ENCODE data around the gene FOXJ1. TPM values are rescaled to one million over a fixed set of nuclear protein-coding genes. Genes with fewer than 3 reads are reported as not detected.

FOXJ1 gene
- polyA plus RNA-seq, 2 of the 4 experiments (the other 2 are of a cell fraction): 0.09 to 0.50 TPM

DNA sequence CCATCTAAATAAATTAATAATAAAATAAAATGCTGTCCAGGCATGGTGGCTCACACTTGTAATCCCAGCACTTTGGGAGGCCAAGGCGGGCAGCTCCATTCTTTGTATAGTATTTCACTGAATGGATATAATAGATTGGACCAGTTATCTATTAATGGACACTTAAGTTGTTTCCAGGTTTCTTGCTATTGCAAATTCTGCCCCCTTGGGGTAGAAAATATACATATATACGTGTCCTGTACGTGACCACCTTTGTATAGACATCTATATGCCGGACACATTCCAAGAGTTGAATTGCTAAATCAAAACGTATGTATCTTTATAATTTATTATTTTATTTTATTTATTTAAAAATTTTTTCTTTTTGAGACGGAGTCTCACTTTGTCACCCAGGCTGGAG, 33.5 kb downstream of the FOXJ1 start:
- TF ChIP-seq TFCP2L1 (CRISPR knock-in tag; IDR thresholded peaks at IDR 0.05): no peak
- TF ChIP-seq BHLHE40 (IDR thresholded peaks at IDR 0.05; ENCODE audit: low read depth, low read length): no peak
- no peak for TF ChIP-seq HDAC2 (IDR thresholded peaks at IDR 0.05)
- TF ChIP-seq, protein P1, sequence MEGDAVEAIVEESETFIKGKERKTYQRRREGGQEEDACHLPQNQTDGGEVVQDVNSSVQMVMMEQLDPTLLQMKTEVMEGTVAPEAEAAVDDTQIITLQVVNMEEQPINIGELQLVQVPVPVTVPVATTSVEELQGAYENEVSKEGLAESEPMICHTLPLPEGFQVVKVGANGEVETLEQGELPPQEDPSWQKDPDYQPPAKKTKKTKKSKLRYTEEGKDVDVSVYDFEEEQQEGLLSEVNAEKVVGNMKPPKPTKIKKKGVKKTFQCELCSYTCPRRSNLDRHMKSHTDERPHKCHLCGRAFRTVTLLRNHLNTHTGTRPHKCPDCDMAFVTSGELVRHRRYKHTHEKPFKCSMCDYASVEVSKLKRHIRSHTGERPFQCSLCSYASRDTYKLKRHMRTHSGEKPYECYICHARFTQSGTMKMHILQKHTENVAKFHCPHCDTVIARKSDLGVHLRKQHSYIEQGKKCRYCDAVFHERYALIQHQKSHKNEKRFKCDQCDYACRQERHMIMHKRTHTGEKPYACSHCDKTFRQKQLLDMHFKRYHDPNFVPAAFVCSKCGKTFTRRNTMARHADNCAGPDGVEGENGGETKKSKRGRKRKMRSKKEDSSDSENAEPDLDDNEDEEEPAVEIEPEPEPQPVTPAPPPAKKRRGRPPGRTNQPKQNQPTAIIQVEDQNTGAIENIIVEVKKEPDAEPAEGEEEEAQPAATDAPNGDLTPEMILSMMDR (IDR thresholded peaks at IDR 0.05): peak; percentile 29; the same call in 2 of the 3 replicates
- TF ChIP-seq, protein P2, sequence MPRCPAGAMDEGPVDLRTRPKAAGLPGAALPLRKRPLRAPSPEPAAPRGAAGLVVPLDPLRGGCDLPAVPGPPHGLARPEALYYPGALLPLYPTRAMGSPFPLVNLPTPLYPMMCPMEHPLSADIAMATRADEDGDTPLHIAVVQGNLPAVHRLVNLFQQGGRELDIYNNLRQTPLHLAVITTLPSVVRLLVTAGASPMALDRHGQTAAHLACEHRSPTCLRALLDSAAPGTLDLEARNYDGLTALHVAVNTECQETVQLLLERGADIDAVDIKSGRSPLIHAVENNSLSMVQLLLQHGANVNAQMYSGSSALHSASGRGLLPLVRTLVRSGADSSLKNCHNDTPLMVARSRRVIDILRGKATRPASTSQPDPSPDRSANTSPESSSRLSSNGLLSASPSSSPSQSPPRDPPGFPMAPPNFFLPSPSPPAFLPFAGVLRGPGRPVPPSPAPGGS (IDR thresholded peaks at IDR 0.05): no peak
- TF ChIP-seq KDM5A (IDR thresholded peaks at IDR 0.05): no peak
- WGBS (ENCODE audit: missing lambda C conversion rate): 76% methylated on average over 6 of the region's 6 CpGs
- no peak overlapping the region for H3K4me2 ChIP-seq
- peaks cover 9% of the 10 kb centered on the region for H3K4me1 ChIP-seq
- H3K27ac ChIP-seq: no peak overlapping the region
- peak in 1 of 2 experiments; percentile 42 for DNase-seq (ENCODE audit: low read depth in 1 of 2, low spot score in 1 of 2)
- no peak overlapping the region for H3K4me3 ChIP-seq
- ChIA-PET POLR2A (no interaction called here), CTCF (interaction anchor here (0.9 to 38.7 kb wide), 5 partner anchors 11 to 168 kb away, joined by 3 to 755 read pairs (median 12); no protein-coding TSS in a partner anchor)
- ATAC-seq: no peak
- no peaks in the 10 kb centered on the region for H3K9me3 ChIP-seq
- no peak for FAIRE-seq

DNA sequence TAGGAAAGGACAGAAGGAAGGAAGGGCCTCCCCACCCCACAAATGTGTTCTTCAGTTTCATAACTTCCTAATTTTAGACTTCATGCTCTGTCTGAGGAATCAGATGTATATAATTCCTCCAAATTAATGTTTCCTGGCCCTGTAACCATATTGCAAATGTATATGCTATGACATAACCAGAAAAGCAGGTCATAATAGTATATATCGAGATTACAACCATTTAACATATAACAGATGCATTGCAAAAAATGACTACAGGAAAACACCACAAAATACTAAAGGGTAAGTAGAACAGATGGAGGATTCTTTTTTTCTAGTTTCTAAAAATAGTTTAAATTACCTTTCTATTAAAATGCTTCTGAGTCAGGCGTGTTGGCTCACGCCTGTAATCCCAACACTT, 34.3 kb downstream of the FOXJ1 start:
- no peak for FAIRE-seq

DNA sequence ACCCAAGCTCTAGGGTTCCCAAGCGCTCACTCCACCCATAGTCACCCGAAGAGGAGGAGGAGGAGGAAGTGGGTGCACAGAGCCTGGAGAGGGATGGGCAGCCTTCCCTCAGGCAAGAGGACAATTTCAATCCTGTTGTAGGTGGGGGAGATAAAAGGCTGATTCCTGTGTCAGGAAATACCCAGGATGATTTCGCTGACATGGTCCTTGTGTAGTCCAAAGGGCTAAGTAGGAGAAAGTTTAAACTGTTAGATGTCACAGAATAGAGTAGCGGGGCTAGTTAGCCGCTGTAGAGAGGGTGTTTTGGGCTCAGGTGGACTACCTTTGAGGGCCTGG, 36.2 kb downstream of the FOXJ1 start:
- TF ChIP-seq KDM1A (IDR thresholded peaks at IDR 0.05; ENCODE audit: low read depth) (no peak), CHD2 (IDR thresholded peaks at IDR 0.05; ENCODE audit: low read length, partially characterized antibody) (no peak), TFCP2L1 (CRISPR knock-in tag; IDR thresholded peaks at IDR 0.05) (no peak), SREBF2 (IDR thresholded peaks at IDR 0.05) (no peak), EP300 (IDR thresholded peaks at IDR 0.05) (no peak), ESRRA (IDR thresholded peaks at IDR 0.05; ENCODE audit: borderline replicate concordance, low read length) (no peak), ZFP36 (IDR thresholded peaks at IDR 0.05; ENCODE audit: borderline replicate concordance, partially characterized antibody) (no peak), CHD4 (IDR thresholded peaks at IDR 0.05; ENCODE audit: borderline replicate concordance) (no peak), SMC3 (IDR thresholded peaks at IDR 0.05) (no peak)
- Histone ChIP-seq H3K4me1 (peaks cover 11% of the 10 kb centered on the region), H3K4me2 (no peak overlapping the region), H3K27ac (no peak overlapping the region), H3K9me3 (no peaks in the 10 kb centered on the region), H3K4me3 (no peak overlapping the region)
- WGBS (ENCODE audit: missing lambda C conversion rate): 80% methylated on average over 5 of the region's 5 CpGs
- ATAC-seq: no peak
- DNase-seq (ENCODE audit: low read depth in 1 of 2, low spot score in 1 of 2): no peak
- ChIA-PET CTCF (interaction anchor here (0.9 to 38.7 kb wide), 4 partner anchors 14 to 186 kb away, joined by 3 to 755 read pairs (median 60); no protein-coding TSS in a partner anchor), POLR2A (interaction anchor here (1.0 to 1.3 kb wide), 2 partner anchors 33 to 160 kb away, joined by 4 read pairs; partner anchors contain the start of genes SRP68 and UBALD2)
- no peak for FAIRE-seq

More for the DNA sequence above, 34.3 kb downstream of the FOXJ1 start:
- TF ChIP-seq FOSL2 (IDR thresholded peaks at IDR 0.05): no peak
- no peak for TF ChIP-seq FOSL2 (CRISPR knock-in tag; IDR thresholded peaks at IDR 0.05)
- no peak for TF ChIP-seq RCOR1 (IDR thresholded peaks at IDR 0.05; ENCODE audit: low read depth, low read length)
- no peak for TF ChIP-seq BHLHE40 (IDR thresholded peaks at IDR 0.05; ENCODE audit: low read depth, low read length)
- TF ChIP-seq, protein P3, sequence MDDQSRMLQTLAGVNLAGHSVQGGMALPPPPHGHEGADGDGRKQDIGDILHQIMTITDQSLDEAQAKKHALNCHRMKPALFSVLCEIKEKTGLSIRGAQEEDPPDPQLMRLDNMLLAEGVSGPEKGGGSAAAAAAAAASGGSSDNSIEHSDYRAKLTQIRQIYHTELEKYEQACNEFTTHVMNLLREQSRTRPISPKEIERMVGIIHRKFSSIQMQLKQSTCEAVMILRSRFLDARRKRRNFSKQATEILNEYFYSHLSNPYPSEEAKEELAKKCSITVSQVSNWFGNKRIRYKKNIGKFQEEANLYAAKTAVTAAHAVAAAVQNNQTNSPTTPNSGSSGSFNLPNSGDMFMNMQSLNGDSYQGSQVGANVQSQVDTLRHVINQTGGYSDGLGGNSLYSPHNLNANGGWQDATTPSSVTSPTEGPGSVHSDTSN (IDR thresholded peaks at IDR 0.05): no peak
- TF ChIP-seq ZSCAN20 (CRISPR knock-in tag; IDR thresholded peaks at IDR 0.05): no peak
- TF ChIP-seq PHF8 (IDR thresholded peaks at IDR 0.05; ENCODE audit: borderline replicate concordance, low read depth): no peak
- 82% methylated on average over 3 of the region's 3 CpGs for WGBS (ENCODE audit: missing lambda C conversion rate)
- no peaks in the 10 kb centered on the region for H3K9me3 ChIP-seq
- ATAC-seq (no peak), DNase-seq (ENCODE audit: low read depth in 1 of 2, low spot score in 1 of 2) (no peak)
- no peak overlapping the region for H3K27ac ChIP-seq
- POLR2A ChIA-PET: no interaction called here
- CTCF ChIA-PET: interaction anchor here (0.7 to 38.7 kb wide), 6 partner anchors 10 to 276 kb away, joined by 3 to 755 read pairs (median 11); no protein-coding TSS in a partner anchor
- H3K4me3 ChIP-seq: no peak overlapping the region
- peaks cover 11% of the 10 kb centered on the region for H3K4me1 ChIP-seq
- H3K4me2 ChIP-seq: no peak overlapping the region
